HCT116 (cell line): ENCODE data around the gene RASSF5. TPM values are rescaled to one million over a fixed set of nuclear protein-coding genes. Genes with fewer than 3 reads are reported as not detected.

Experiments
- CBX3 ChIP-seq: IDR thresholded peaks from 2 replicates; pipeline ENCODE4 v1.6.1; 2012; ENCODE audit warnings: low read depth
- CEBPB ChIP-seq: IDR thresholded peaks from 2 replicates; pipeline ENCODE4 v1.6.1; 2012; ENCODE audit warnings: low read depth
- CTCF ChIP-seq, 3 experiments: fragments of 200-600 bp in 1 of 3; sonication (generic) in 1 of 3; IDR thresholded peaks in 2 of 3; conservative IDR thresholded peaks in 1 of 3; 2 replicates each; pipeline ENCODE4 v1.5.1; 2012 to 2017; ENCODE audit warnings: low read depth in 2 of 3, low read length in 2 of 3, antibody characterized with exemption in 1 of 3, borderline replicate concordance in 1 of 3, control low read depth in 1 of 3, mild to moderate bottlenecking in 1 of 3, mixed read lengths in 1 of 3, mixed run types in 1 of 3, moderate library complexity in 1 of 3; ENCODE audit not compliant: insufficient read depth in 1 of 3
- EGR1 ChIP-seq: IDR thresholded peaks from 2 replicates; pipeline ENCODE4 v1.6.1; 2012; ENCODE audit warnings: low read depth
- EZH2phosphoT487 ChIP-seq: fragments of 200-600 bp; IDR thresholded peaks from 2 replicates; pipeline ENCODE4 v1.6.1; 2018; ENCODE audit warnings: antibody characterized with exemption, borderline replicate concordance
- FOSL1 ChIP-seq: IDR thresholded peaks from 2 replicates; pipeline ENCODE4 v1.6.1; 2012; ENCODE audit warnings: low read depth
- JUND ChIP-seq: IDR thresholded peaks from 2 replicates; pipeline ENCODE4 v1.6.1; 2012
- POLR2A ChIP-seq: IDR thresholded peaks from 2 replicates; pipeline ENCODE4 v1.7.0; 2011; ENCODE audit warnings: borderline replicate concordance; ENCODE audit not compliant: insufficient read depth, insufficient read length; ENCODE audit errors: extremely low read depth
- RAD21 ChIP-seq: IDR thresholded peaks from 2 replicates; pipeline ENCODE4 v1.6.1; 2012; ENCODE audit warnings: low read depth, mild to moderate bottlenecking
- ZFX ChIP-seq: fragments of 450-650 bp; IDR thresholded peaks from 2 replicates; pipeline ENCODE4 v1.6.1; 2017
- ZNF274 ChIP-seq: fragments of 200-500 bp; sonication (Bioruptor generic); IDR thresholded peaks from 2 replicates; pipeline ENCODE4 v1.6.1; 2014; ENCODE audit warnings: mild to moderate bottlenecking, low read depth, low read length, inconsistent platforms
- total RNA-seq: library from RNA; stranded (reverse); gene quantifications from one replicate; pipeline ENCODE4 v1.2.1, GENCODE V29; 2021; ENCODE audit not compliant: unreplicated experiment
- TF ChIP-seq, protein P1 (sequence below): IDR thresholded peaks from 2 replicates; pipeline ENCODE4 v1.6.1; 2012
- TF ChIP-seq, protein P2 (sequence below): IDR thresholded peaks from 2 replicates; pipeline ENCODE4 v1.6.1; 2011; ENCODE audit warnings: mild to moderate bottlenecking, low read length, moderate library complexity; ENCODE audit not compliant: insufficient replicate concordance; ENCODE audit errors: extremely low read depth

Gene RASSF5
- total RNA-seq, 1 experiment from 2014 or later = 5.4 TPM

DNA sequence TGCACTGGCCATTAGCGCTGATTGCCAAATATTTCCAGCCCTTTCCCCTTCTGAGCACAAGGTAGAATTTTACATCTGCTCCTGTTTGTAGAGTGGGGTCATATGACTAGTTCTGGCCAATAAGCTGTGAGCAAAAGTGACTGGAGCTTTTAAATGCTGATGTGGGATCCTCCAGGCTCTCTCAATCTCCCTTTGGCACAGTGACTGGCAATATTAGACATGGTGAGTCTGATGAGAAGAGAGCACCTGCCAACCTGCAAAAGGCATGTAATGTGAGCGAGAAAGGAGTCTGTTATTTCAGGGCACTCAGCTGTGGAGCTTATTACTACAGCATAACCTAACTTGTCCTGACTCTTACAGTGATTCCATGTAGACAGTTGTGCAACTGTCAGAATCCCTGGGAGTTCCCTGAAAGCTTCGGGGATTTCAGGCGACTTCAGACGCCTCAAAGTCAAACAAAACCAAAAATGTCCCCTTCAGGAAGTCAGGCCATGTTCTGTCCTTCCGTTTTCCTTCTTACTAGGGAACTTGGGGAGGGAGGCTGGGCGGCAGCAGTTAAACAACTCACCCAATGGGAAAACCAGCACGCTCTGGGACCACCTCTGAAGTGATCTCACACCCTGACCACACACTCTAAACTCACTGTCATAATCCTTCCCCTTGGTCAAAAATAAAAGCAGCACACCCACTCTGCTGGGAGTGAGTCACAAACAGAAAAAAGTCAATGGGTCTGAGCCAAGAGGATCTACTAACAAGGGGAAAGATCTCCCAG lies 3.6 kb upstream of the RASSF5 start (continued):
- TF ChIP-seq CTCF (IDR thresholded peaks at IDR 0.05 in 2 of 3, conservative IDR thresholded peaks at IDR 0.05 in 1 of 3; ENCODE audit: borderline replicate concordance in 1 of 3, insufficient read depth in 1 of 3, low read depth in 2 of 3, low read length in 2 of 3) (no peak), EGR1 (peak; percentile 76), EZH2phosphoT487 (no peak), ZNF274 (no peak), CBX3 (peak; percentile 57), JUND (peak; percentile 71), RAD21 (no peak), ZFX (no peak), FOSL1 (peak; percentile 72), POLR2A (no peak), CEBPB (no peak)
- TF ChIP-seq, protein P1, sequence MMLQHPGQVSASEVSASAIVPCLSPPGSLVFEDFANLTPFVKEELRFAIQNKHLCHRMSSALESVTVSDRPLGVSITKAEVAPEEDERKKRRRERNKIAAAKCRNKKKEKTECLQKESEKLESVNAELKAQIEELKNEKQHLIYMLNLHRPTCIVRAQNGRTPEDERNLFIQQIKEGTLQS = no peak
- TF ChIP-seq, protein P2, sequence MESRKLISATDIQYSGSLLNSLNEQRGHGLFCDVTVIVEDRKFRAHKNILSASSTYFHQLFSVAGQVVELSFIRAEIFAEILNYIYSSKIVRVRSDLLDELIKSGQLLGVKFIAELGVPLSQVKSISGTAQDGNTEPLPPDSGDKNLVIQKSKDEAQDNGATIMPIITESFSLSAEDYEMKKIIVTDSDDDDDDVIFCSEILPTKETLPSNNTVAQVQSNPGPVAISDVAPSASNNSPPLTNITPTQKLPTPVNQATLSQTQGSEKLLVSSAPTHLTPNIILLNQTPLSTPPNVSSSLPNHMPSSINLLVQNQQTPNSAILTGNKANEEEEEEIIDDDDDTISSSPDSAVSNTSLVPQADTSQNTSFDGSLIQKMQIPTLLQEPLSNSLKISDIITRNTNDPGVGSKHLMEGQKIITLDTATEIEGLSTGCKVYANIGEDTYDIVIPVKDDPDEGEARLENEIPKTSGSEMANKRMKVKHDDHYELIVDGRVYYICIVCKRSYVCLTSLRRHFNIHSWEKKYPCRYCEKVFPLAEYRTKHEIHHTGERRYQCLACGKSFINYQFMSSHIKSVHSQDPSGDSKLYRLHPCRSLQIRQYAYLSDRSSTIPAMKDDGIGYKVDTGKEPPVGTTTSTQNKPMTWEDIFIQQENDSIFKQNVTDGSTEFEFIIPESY = no peak
